ENCODE measurements around the gene DUOX1. TPM values are rescaled to one million over a fixed set of nuclear protein-coding genes. Genes with fewer than 3 reads are reported as not detected.

DUOX1 gene
- total and polyA plus RNA-seq, 2 of the 13 experiments (the other 11 are each of a cell fraction or from before 2014, with no cell fraction given): 0.03 TPM; not detected in 1

- TF ChIP-seq PRDM10 (CRISPR knock-in tag; IDR thresholded peaks at IDR 0.05; ENCODE audit: low read depth): no peak
- no peak for TF ChIP-seq NR2F1 (CRISPR knock-in tag; IDR thresholded peaks at IDR 0.05)
- TF ChIP-seq ZNF331 (CRISPR knock-in tag; IDR thresholded peaks at IDR 0.05): peak; percentile 53; the same call in 1 of the 2 replicates
- peak; percentile 71; the same call in 1 of the 2 replicates for TF ChIP-seq ZNF792 (CRISPR knock-in tag; IDR thresholded peaks at IDR 0.05)
- no peak for TF ChIP-seq CENPBD1 (CRISPR knock-in tag; IDR thresholded peaks at IDR 0.05; ENCODE audit: borderline replicate concordance, low read depth)
- no peak for TF ChIP-seq ZBTB39 (CRISPR knock-in tag; IDR thresholded peaks at IDR 0.05)
- TF ChIP-seq TEF (CRISPR knock-in tag; IDR thresholded peaks at IDR 0.05): no peak
- no peak for TF ChIP-seq ZNF549 (CRISPR knock-in tag; IDR thresholded peaks at IDR 0.05)
- TF ChIP-seq TFAP4 (IDR thresholded peaks at IDR 0.05; ENCODE audit: borderline replicate concordance, low read depth): peak; percentile 35; the same call in 1 of the 2 replicates
- TF ChIP-seq REXO4 (CRISPR knock-in tag; IDR thresholded peaks at IDR 0.05; ENCODE audit: borderline replicate concordance): no peak
- no peak for TF ChIP-seq SYNCRIP (IDR thresholded peaks at IDR 0.05; ENCODE audit: insufficient read depth, low read depth, low read length)
- TF ChIP-seq TFE3 (CRISPR knock-in tag; IDR thresholded peaks at IDR 0.05): no peak
- TF ChIP-seq ZNF547 (CRISPR knock-in tag; IDR thresholded peaks at IDR 0.05): 0 out of 2 replicates have a peak, but pooled peaks have one; percentile 36
- TF ChIP-seq CCDC6 (CRISPR knock-in tag; IDR thresholded peaks at IDR 0.05): no peak
- TF ChIP-seq THAP9 (CRISPR knock-in tag; IDR thresholded peaks at IDR 0.05; ENCODE audit: borderline replicate concordance): no peak
- TF ChIP-seq SALL2 (CRISPR knock-in tag; IDR thresholded peaks at IDR 0.05): no peak
These were observed 11.6 kb upstream of the DUOX1 start (continued) for GRCh38 chr15:45118131-45118588.
